B cell (primary cell): Measurements from ENCODE around the gene UBR2. TPM values are rescaled to one million over a fixed set of nuclear protein-coding genes. Genes with fewer than 3 reads are reported as not detected.

ENCODE experiments used
- ATAC-seq: fragments of 200-7000 bp; cut with Tn5 transposase; one replicate; pipeline ENCODE4 v1.10.0; 2021; ENCODE audit warnings: low read depth, mild to moderate bottlenecking, moderate number of reproducible peaks, moderate library complexity
- CTCF ChIA-PET: fragments of 350-600 bp; sonication (Branson Sonifier 250); formaldehyde crosslinking; loops from one replicate; lab custom pipeline; 2021; ENCODE audit warnings: antibody characterized with exemption, inconsistent platforms; lab: Charles Lee
- POLR2A ChIA-PET: fragments of 350-600 bp; sonication (Branson Sonifier 250); formaldehyde crosslinking; loops from one replicate; lab custom pipeline; 2021; ENCODE audit warnings: antibody characterized with exemption; lab: Charles Lee
- DNase-seq: peaks from one replicate; pipeline ENCODE4 v3.0.0; 2013
- H2AFZ ChIP-seq: 2 replicates; pipeline ENCODE4 v1.6.1; 2012; ENCODE audit warnings: mild to moderate bottlenecking, low read depth, low read length; ENCODE audit not compliant: insufficient read depth, poor library complexity, severe bottlenecking
- H3K27ac ChIP-seq, 2 donors: 1 replicate in 1 of 2; 2 replicates in 1 of 2; pipeline ENCODE4 v1.5.1; 2012 to 2013; ENCODE audit warnings: low read length in 2 of 2, mild to moderate bottlenecking in 2 of 2, moderate library complexity in 1 of 2
- H3K27me3 ChIP-seq, 4 experiments: fragments of 200-600 bp in 1 of 4; sonication (generic) in 1 of 4; replicated peaks in 1 of 4; 1 replicate in 2 of 4; 2 replicates in 2 of 4; pipeline versions ENCODE4 v1.6.1 to v1.7.0; 2013 to 2016; ENCODE audit warnings: low read length in 3 of 4, mild to moderate bottlenecking in 2 of 4, mixed read lengths in 1 of 4, moderate library complexity in 1 of 4; ENCODE audit not compliant: insufficient read depth in 4 of 4, control insufficient read depth in 3 of 4; ENCODE audit errors: control extremely low read depth in 1 of 4
- H3K36me3 ChIP-seq, 2 experiments: replicated peaks in 1 of 2; 1 replicate in 1 of 2; 2 replicates in 1 of 2; pipeline versions ENCODE4 v1.6.1 to v1.7.1; 2013; ENCODE audit warnings: low read length in 1 of 2; ENCODE audit not compliant: insufficient read depth in 2 of 2, control insufficient read depth in 1 of 2; ENCODE audit errors: control extremely low read depth in 1 of 2, extremely low read depth in 1 of 2
- H3K4me1 ChIP-seq, 2 donors: fragments of 200-600 bp in 1 of 2; sonication (generic) in 1 of 2; 1 replicate in 1 of 2; 2 replicates in 1 of 2; pipeline versions ENCODE4 v1.5.1 to v1.6.1; 2013 to 2017; ENCODE audit warnings: low read length in 2 of 2; ENCODE audit not compliant: control insufficient read depth in 2 of 2, insufficient read depth in 2 of 2
- H3K4me2 ChIP-seq: replicated peaks from 2 replicates; pipeline ENCODE3; 2012; ENCODE audit warnings: mild to moderate bottlenecking, low read depth, low read length; ENCODE audit not compliant: poor library complexity, severe bottlenecking
- H3K4me3 ChIP-seq, 5 experiments: fragments of 200-600 bp in 1 of 5; sonication (generic) in 1 of 5; 1 replicate in 3 of 5; 2 replicates in 2 of 5; pipeline versions ENCODE4 v1.5.1 to v1.7.0; 2011 to 2016; ENCODE audit warnings: low read length in 4 of 5, mild to moderate bottlenecking in 4 of 5, low read depth in 2 of 5, control low read depth in 1 of 5, moderate library complexity in 1 of 5; ENCODE audit not compliant: insufficient read depth in 1 of 5; ENCODE audit errors: control extremely low read depth in 1 of 5, extremely low read depth in 1 of 5
- H3K79me2 ChIP-seq: fragments of 200-600 bp; sonication (generic); one replicate; pipeline ENCODE4 v1.6.0; 2016; ENCODE audit warnings: low read length; ENCODE audit not compliant: control insufficient read depth, insufficient read depth
- H3K9ac ChIP-seq: fragments of 200-600 bp; sonication (generic); 2 replicates; pipeline ENCODE4 v1.6.1; 2017; ENCODE audit warnings: mild to moderate bottlenecking, low read length, moderate library complexity
- H3K9me3 ChIP-seq, 3 donors: one replicate each; pipeline versions ENCODE4 v1.6.1 to v1.7.1; 2013; ENCODE audit warnings: low read length in 2 of 3; ENCODE audit not compliant: control insufficient read depth in 2 of 3, insufficient read depth in 1 of 3; ENCODE audit errors: control extremely low read depth in 1 of 3
- H4K20me1 ChIP-seq: 2 replicates; pipeline ENCODE4 v1.6.0; 2012; ENCODE audit warnings: mild to moderate bottlenecking, low read length; ENCODE audit not compliant: insufficient read depth, control insufficient read depth, poor library complexity, severe bottlenecking
- H3K27ac Mint-ChIP-seq: one replicate; pipeline ENCODE4 v1.8.0; 2021; ENCODE audit warnings: mixed read lengths
- H3K27me3 Mint-ChIP-seq: one replicate; pipeline ENCODE4 v1.8.0; 2021; ENCODE audit warnings: mixed read lengths
- H3K4me1 Mint-ChIP-seq: one replicate; pipeline ENCODE4 v1.8.0; 2021; ENCODE audit warnings: mixed read lengths
- H3K4me3 Mint-ChIP-seq: one replicate; pipeline ENCODE4 v1.8.0; 2021; ENCODE audit warnings: mixed read lengths
- H3K9me3 Mint-ChIP-seq: one replicate; pipeline ENCODE4 v1.8.0; 2022; ENCODE audit warnings: mixed read lengths; ENCODE audit not compliant: insufficient read depth
- CTCF ChIP-seq: fragments of 200-600 bp; IDR thresholded peaks from one replicate; pipeline ENCODE4 v1.8.0; 2022; ENCODE audit warnings: antibody characterized with exemption, mild to moderate bottlenecking
- EZH2 ChIP-seq: IDR thresholded peaks from 2 replicates; pipeline ENCODE4 v1.6.1; 2012; ENCODE audit warnings: borderline replicate concordance, low read depth, mild to moderate bottlenecking, moderate library complexity, low read length; ENCODE audit not compliant: insufficient read depth, poor library complexity, severe bottlenecking
- WGBS: methylation state at CpG from one replicate; pipeline ENCODE4 v1.1.5; 2013; ENCODE audit warnings: missing lambda C conversion rate; ENCODE audit not compliant: insufficient coverage; 5-methylcytosine and 5-hydroxymethylcytosine counted together
- intact Hi-C: fragments of 100-400 bp; cut with micrococcal nuclease; formaldehyde crosslinking; loops from one replicate; pipeline ENCODE4 v1.10.0; 2022
- polyA plus RNA-seq: library from polyadenylated mRNA; depleted of rRNA; stranded (reverse); fragments of >200 nt; gene quantifications from 2 replicates; pipeline ENCODE4 v1.2.3, GENCODE V29; 2012
- total RNA-seq, 2 donors: library from RNA; stranded (reverse); fragments of 120-200 nt in 1 of 2; gene quantifications; 1 replicate in 1 of 2; 2 replicates in 1 of 2; pipeline versions ENCODE4 v1.2.3 to v1.2.4, GENCODE V29; 2013 to 2022

The UBR2 gene
- total and polyA plus RNA-seq, 2 donors (not counting 1 experiment from before 2014, with no cell fraction given), result 9.7 to 56.2 TPM

DNA sequence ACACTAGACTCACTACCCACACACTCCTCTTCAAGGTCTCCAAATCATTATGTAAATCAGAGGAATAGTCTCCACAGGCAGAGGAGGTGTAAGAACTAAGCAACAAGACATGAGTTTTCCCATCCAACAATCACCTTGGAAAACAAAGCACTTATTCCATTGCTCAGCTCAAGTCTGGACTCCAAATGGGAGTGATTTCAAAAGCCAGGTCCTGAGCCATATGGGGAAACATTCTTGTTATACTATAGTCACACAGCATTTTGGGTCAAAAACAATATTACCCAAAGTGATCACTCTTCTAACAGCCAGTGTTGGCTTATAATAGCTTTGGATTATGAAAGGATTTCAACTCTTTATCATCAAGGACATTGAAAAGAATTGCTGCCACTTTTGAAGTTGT is 162.2 kb downstream of the UBR2 start:
- H3K4me3 Mint-ChIP-seq, result peak overlapping the region; percentile 92
- no peaks in the 10 kb centered on the region for H4K20me1 ChIP-seq
- peak overlapping the region; percentile 75 for H3K9ac ChIP-seq
- peak overlapping the region; percentile 84 for H3K4me2 ChIP-seq
- H3K4me1 Mint-ChIP-seq, result peaks cover 19% of the 10 kb centered on the region
- H3K9me3 Mint-ChIP-seq, result no peaks in the 10 kb centered on the region
- ChIA-PET CTCF (interaction anchor here (0.6 to 4.5 kb wide), 27 partner anchors 8 to 329 kb away, joined by 3 to 102 read pairs (median 4); partner anchors contain the start of genes BICRAL, RPL7L1 and TBCC), POLR2A (interaction anchor here (0.6 to 3.7 kb wide), 8 partner anchors 20 to 205 kb away, joined by 3 to 40 read pairs (median 4); partner anchors contain the start of genes BICRAL and TBCC)
- H3K27ac ChIP-seq, result peak overlapping the region; percentile 59 to 64
- ATAC-seq, result no peak
- H2AFZ ChIP-seq, result peak overlapping the region; percentile 95
- no peaks in the 10 kb centered on the region for H3K36me3 ChIP-seq
- DNase-seq, result no peak
- H3K27me3 Mint-ChIP-seq, result peaks cover 4% of the 10 kb centered on the region
- intact Hi-C loops, result loop anchor here (1.0 to 10.0 kb wide), 8 partner anchors 20 to 941 kb away; partner anchors contain the start of genes BICRAL, PRICKLE4, TBCC and TOMM6
- H3K79me2 ChIP-seq, result no peaks in the 10 kb centered on the region
- peaks cover 12 to 17% of the 10 kb centered on the region in 2 donors for H3K4me1 ChIP-seq
- H3K27ac Mint-ChIP-seq, result peak overlapping the region; percentile 94
- H3K4me3 ChIP-seq, result peak overlapping the region in 2 of 5 experiments; percentile 68
- H3K27me3 ChIP-seq, result no peaks in the 10 kb centered on the region
- TF ChIP-seq CTCF, result no peak
- no peak for TF ChIP-seq EZH2
- H3K9me3 ChIP-seq, result no peaks in the 10 kb centered on the region

DNA sequence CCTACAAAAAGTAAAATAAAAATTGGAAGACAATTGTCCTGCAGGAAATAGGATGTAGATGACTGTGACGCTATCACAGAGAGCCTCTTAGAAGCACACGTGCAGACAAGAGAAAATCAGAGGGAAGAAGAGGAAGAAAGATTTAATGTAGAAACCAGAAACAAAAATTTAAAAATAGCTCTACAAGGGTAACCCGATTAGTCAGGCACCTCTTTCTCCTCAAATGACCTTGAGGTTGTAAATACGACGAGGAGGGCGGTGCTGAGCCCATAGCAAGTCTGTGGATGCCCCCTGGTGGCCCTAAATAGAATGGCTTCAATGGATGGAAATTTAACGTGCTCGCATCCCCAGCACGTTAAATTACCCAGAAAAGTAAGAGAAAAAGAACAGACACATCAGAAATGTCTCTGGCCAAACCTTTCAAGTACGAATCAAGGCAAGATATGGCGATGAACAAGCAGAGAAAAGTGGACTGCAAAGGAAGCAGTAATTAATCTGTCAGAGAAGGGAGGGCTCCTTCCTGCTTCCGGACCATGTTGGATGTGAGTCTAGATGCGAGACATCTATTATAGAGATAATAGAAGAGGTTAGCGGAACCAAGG is 162.8 kb downstream of the UBR2 start:
- Mint-ChIP-seq H3K4me1 (peaks cover 19% of the 10 kb centered on the region), H3K27ac (peak overlapping the region; percentile 94), H3K9me3 (no peaks in the 10 kb centered on the region), H3K4me3 (peak overlapping the region; percentile 92), H3K27me3 (no peaks in the 10 kb centered on the region)
- Histone ChIP-seq H3K9me3 (no peaks in the 10 kb centered on the region), H3K9ac (peak overlapping the region; percentile 75), H3K27ac (peak overlapping the region; percentile 59 to 64), H3K4me3 (peak overlapping the region; percentile 57 to 76 (median 68)), H3K79me2 (no peaks in the 10 kb centered on the region), H4K20me1 (no peaks in the 10 kb centered on the region), H3K36me3 (no peaks in the 10 kb centered on the region), H3K4me2 (peak overlapping the region; percentile 84), H3K27me3 (no peaks in the 10 kb centered on the region), H2AFZ (peak overlapping the region; percentile 95), H3K4me1 (peaks cover 12 to 17% of the 10 kb centered on the region in 2 donors)
- peak; percentile 99 for ATAC-seq
- CTCF ChIA-PET, result interaction anchor here (0.6 to 4.5 kb wide), 29 partner anchors 9 to 303 kb away, joined by 3 to 102 read pairs (median 4); partner anchors contain the start of genes BICRAL, RPL7L1 and TBCC
- TF ChIP-seq EZH2 (no peak), CTCF (peak; percentile 94)
- intact Hi-C loops, result loop anchor here (1.0 to 10.0 kb wide), 8 partner anchors 20 to 942 kb away; partner anchors contain the start of genes BICRAL, PRICKLE4, TBCC and TOMM6
- peak; percentile 92 for DNase-seq
- POLR2A ChIA-PET, result interaction anchor here (0.6 to 3.7 kb wide), 9 partner anchors 19 to 185 kb away, joined by 3 to 40 read pairs (median 4); partner anchors contain the start of genes BICRAL, RPL7L1 and TBCC
- WGBS, result 0% methylated on average over 2 of the region's 14 CpGs
